Activated CD8-positive, alpha-beta memory T cell treated with anti-CD3 and anti-CD28 coated beads for 48 hours (primary cell): Measurements from ENCODE around the gene MAD1L1.
A peak's percentile ranks its signal among the peaks of the same experiment; 100 is the strongest.

ENCODE experiments used
- DNase-seq, 3 experiments: peaks; one replicate each; pipeline ENCODE4 v3.0.0-alpha.2; 2020; ENCODE audit warnings: low read depth in 2 of 3, low spot score in 2 of 3

Gene MAD1L1

GRCh38 chr7:2242541-2243429 is 10.0 kb upstream of the MAD1L1 start:
- peak in 2 of 3 experiments; percentile 14 to 31 for DNase-seq

- DNase-seq: peak; percentile 66 to 80 (median 69)
These were observed 9.1 kb upstream of the MAD1L1 start, which contains the start of the genes MRM2 and NUDT1 for GRCh38 chr7:2241580-2242540. Gene MRM2 (minus strand): TSS chr7:2242205. CDS start chr7:2242169, 36 bp downstream. Gene NUDT1 (plus strand): TSS chr7:2242226. CDS start chr7:2244575, 2,349 bp downstream.

DNA sequence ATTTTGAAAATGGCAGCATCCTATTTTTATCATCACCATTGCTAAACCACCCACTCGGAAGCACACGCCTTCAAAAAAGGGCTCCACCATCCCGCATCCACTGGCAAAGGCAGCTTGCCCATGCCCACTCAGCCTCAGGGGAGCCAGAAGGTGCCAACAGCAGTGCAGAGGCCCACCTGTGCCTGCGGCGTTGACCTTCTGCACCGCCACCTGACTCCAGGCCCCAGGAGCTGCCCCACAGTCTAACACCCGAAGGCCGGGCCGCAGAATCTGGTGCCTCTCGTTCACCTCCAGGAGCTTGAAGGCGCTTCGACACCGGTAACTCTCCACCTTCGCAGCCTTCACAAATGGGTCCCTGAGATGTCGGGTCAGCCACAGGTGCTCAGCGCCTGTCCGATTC is 6.5 kb upstream of the MAD1L1 start:
- no peak for DNase-seq

GRCh38 chr7:2237109-2237602 is 4.4 kb upstream of the MAD1L1 start:
- no peak for DNase-seq

- DNase-seq: no peak
These were observed 1.2 kb upstream of the MAD1L1 start for GRCh38 chr7:2233926-2234325.

GRCh38 chr7:2231992-2232765 is 566 bp downstream of the MAD1L1 start:
- no peak for DNase-seq

- no peak for DNase-seq
These were observed 1.9 kb downstream of the MAD1L1 start for GRCh38 chr7:2230882-2231281.

- DNase-seq: no peak
These were observed 2.5 kb downstream of the MAD1L1 start for GRCh38 chr7:2230226-2230625.

DNA sequence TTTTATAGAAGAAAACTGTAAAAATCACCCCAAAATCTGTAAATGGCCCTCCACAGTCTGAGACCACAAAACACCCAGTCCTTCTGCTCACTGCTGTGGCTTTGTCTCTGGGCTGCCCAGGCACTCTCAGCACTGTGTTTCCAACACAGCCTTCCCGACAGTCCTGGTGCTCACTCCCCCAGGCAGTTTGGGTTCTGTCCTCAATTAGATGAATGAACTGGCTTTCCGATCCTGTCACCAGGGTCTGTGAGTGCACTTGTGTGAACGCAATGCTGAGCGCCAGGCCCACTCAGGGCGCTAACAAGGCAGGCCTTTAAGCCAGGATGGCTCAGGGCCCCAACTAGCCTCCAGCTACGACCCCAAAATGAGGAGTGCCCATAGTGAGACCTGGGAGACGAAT is 3.3 kb downstream of the MAD1L1 start:
- no peak for DNase-seq

GRCh38 chr7:2228921-2229320 is 3.8 kb downstream of the MAD1L1 start:
- DNase-seq: no peak

GRCh38 chr7:2227699-2228098 is 5.0 kb downstream of the MAD1L1 start:
- DNase-seq: no peak

DNA sequence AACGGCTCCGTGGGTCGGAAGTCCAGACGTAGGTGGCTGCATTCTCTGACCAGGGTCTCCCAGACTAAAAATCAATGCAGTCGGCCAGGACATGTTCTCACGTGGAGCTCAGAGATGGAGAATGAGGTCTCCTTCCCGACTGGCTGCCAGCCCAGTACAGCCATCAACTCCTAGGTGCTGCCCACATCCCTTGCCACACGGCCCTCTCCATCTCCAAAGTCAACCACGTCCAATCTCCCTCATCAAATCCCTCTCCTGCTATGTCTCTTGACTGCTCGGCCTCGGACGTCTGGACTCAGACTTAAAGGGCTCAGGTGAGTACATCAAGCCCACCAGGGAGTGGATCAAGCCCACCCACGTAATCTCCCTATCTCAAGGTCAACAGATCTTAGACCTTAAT is 6.9 kb downstream of the MAD1L1 start:
- DNase-seq: no peak

- no peak for DNase-seq
These were observed 7.4 kb downstream of the MAD1L1 start for GRCh38 chr7:2225336-2225735.

DNA sequence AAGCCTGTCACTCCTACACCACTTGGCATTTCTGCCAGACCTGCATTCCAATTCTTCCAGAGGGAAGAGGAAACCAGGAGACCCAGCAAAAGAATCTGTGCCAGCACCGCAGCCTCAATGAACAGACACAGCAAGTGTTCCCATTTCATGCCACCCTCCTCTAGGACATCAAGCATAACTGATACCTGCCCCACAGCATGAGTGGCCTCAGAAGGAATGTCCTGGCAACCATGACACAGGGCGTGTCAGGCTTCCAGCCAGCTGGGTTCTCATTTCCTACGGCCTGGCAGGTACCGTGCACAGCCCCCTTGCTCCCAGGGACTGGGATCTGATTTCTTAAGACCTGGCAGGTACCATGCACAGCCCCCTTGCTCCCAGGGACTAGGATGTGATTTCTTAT is 7.8 kb downstream of the MAD1L1 start:
- no peak for DNase-seq

DNA sequence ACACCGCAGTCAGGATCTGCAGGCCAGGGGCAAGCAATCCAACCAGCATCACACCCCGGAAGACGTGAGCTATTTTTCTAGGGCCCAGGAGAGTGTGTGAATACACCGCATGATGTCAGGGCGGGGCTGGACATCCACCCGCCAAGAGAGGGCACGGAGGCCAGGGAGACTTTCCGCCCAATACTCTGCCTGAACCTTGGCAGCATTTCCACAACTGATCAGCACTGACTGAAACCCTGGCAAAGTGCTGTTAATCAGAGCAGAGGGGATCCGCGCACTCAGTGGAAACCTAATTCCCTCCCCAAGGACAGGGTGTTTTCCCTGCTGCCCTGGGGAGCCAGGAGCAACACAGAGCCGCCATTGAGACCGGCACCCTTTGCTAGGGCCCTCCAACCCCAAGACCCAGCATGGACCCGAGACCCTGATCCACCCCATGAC is 8.2 kb downstream of the MAD1L1 start:
- no peak for DNase-seq

DNA sequence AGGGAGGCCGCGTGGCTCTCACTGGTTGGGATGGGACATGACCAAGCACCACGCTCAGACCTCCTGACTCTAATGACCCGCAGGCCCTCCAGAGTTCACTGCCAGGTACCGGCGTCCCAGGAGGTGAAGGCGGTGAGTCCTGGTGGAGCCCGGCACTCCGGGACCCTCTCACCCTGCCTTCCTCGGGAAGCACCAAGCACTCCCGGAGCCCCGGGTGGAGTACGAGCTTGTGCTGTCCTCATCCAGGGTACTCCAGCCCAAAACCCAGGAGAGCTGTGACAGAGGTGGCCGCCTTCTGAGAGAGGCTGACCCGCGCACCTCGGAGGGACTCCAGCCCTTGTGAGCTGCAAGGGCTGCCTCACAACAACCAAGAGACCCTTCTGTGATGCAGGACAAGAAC is 9.4 kb downstream of the MAD1L1 start:
- no peak for DNase-seq

- DNase-seq: no peak
These were observed 10.2 kb downstream of the MAD1L1 start for GRCh38 chr7:2222516-2222915.

- DNase-seq: no peak
These were observed 11.8 kb downstream of the MAD1L1 start for GRCh38 chr7:2220954-2221353.

DNA sequence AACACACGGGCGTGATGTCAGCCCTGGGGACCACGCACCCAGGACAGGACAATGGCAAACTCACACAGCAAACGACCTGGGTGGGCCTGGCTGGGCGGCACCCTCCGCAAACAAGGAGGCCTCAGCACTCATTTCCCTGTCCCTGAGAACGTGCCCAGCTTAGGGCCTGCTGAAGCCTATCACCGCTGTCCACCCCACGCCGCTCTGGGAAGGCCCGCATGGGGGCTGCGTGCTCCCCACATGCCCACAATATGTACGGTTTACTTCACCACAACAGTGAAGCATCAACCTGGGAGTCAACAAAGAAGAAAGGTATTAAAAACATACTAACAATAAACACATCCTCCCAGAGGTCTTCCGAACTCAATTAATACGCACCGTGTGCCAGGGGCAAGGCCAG is 12.2 kb downstream of the MAD1L1 start:
- DNase-seq: no peak

GRCh38 chr7:2220030-2220429 is 12.7 kb downstream of the MAD1L1 start:
- DNase-seq: no peak

GRCh38 chr7:2219606-2220005 is 13.1 kb downstream of the MAD1L1 start:
- no peak for DNase-seq
